ENCODE results near the gene UGT1A4.

The UGT1A4 gene

GRCh38 chr2:233807966-233808935 lies 89.7 kb downstream of the UGT1A4 start:
- Histone ChIP-seq H3K9ac (ENCODE audit: low read depth, low read length) (no peak overlapping the region), H3K36me3 (ENCODE audit: insufficient read depth, low read depth, low read length) (no peaks in the 10 kb centered on the region)

DNA sequence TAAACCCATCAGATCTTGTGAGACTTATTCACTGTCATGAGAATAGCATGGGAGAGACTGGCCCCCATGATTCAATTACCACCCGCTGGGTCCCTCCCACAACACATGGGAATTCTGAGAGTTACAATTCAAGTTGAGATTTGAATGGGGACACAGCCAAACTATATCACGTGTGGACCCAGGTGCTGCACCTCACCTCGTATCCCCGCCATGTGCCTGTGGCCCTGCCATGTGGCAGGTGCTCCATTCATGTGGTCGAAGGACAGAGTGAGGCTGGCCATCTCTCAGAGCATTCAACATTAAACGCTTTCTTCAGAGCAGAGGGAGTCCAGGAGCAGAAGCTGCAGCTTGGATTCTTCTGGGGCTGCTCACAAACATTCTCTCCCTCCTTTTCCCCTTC lies 91.8 kb downstream of the UGT1A4 start:
- H3K4me1 ChIP-seq (ENCODE audit: insufficient read depth, low read length), result no peaks in the 10 kb centered on the region
- no peaks in the 10 kb centered on the region for H3K9me3 ChIP-seq (ENCODE audit: insufficient read depth, low read depth, low read length)
- H3K9ac ChIP-seq (ENCODE audit: low read depth, low read length), result no peak overlapping the region
- H3K27me3 ChIP-seq (ENCODE audit: insufficient read depth, low read length), result no peaks in the 10 kb centered on the region
- H3K36me3 ChIP-seq (ENCODE audit: insufficient read depth, low read depth, low read length), result no peaks in the 10 kb centered on the region
- no peak overlapping the region for H3K4me3 ChIP-seq (ENCODE audit: low read length)
- no peak overlapping the region for H3K27ac ChIP-seq (ENCODE audit: low read length)

More at GRCh38 chr2:233807966-233808935, 89.7 kb downstream of the UGT1A4 start:
- Histone ChIP-seq H3K27ac (ENCODE audit: low read length) (no peak overlapping the region), H3K4me1 (ENCODE audit: insufficient read depth, low read length) (no peaks in the 10 kb centered on the region), H3K27me3 (ENCODE audit: insufficient read depth, low read length) (no peaks in the 10 kb centered on the region), H3K4me3 (ENCODE audit: low read length) (no peak overlapping the region), H3K9me3 (ENCODE audit: insufficient read depth, low read depth, low read length) (no peaks in the 10 kb centered on the region)

- Histone ChIP-seq H3K9ac (ENCODE audit: low read depth, low read length) (no peak overlapping the region), H3K4me3 (ENCODE audit: low read length) (no peak overlapping the region), H3K9me3 (ENCODE audit: insufficient read depth, low read depth, low read length) (no peaks in the 10 kb centered on the region), H3K4me1 (ENCODE audit: insufficient read depth, low read length) (no peaks in the 10 kb centered on the region), H3K27me3 (ENCODE audit: insufficient read depth, low read length) (no peaks in the 10 kb centered on the region), H3K36me3 (ENCODE audit: insufficient read depth, low read depth, low read length) (no peaks in the 10 kb centered on the region), H3K27ac (ENCODE audit: low read length) (no peak overlapping the region)
Measured at GRCh38 chr2:233811087-233811486, 92.6 kb downstream of the UGT1A4 start.

DNA sequence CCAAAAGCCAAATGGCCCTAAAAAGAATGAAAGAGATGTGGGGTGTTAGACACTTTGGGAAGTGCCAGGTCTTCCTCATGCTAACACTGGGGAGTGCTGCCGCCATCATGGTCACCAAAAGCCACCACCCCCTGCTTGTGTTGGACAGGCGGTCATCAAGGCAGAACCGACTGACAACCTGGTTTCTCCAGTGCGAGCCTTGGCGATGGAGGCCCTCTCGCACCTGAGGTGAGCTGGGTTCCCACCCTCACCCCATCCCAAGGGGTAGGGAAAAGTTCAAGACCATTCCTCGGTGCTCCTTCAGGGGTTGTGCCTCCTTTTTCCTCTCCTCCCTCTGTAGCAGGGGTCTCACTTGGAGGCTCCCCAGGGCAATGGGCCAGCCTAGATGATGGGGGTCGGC lies 93.2 kb downstream of the UGT1A4 start:
- Histone ChIP-seq H3K4me3 (ENCODE audit: low read length) (no peak overlapping the region), H3K9me3 (ENCODE audit: insufficient read depth, low read depth, low read length) (no peaks in the 10 kb centered on the region), H3K27me3 (ENCODE audit: insufficient read depth, low read length) (no peaks in the 10 kb centered on the region), H3K36me3 (ENCODE audit: insufficient read depth, low read depth, low read length) (no peaks in the 10 kb centered on the region), H3K9ac (ENCODE audit: low read depth, low read length) (no peak overlapping the region), H3K4me1 (ENCODE audit: insufficient read depth, low read length) (no peaks in the 10 kb centered on the region), H3K27ac (ENCODE audit: low read length) (no peak overlapping the region)

DNA sequence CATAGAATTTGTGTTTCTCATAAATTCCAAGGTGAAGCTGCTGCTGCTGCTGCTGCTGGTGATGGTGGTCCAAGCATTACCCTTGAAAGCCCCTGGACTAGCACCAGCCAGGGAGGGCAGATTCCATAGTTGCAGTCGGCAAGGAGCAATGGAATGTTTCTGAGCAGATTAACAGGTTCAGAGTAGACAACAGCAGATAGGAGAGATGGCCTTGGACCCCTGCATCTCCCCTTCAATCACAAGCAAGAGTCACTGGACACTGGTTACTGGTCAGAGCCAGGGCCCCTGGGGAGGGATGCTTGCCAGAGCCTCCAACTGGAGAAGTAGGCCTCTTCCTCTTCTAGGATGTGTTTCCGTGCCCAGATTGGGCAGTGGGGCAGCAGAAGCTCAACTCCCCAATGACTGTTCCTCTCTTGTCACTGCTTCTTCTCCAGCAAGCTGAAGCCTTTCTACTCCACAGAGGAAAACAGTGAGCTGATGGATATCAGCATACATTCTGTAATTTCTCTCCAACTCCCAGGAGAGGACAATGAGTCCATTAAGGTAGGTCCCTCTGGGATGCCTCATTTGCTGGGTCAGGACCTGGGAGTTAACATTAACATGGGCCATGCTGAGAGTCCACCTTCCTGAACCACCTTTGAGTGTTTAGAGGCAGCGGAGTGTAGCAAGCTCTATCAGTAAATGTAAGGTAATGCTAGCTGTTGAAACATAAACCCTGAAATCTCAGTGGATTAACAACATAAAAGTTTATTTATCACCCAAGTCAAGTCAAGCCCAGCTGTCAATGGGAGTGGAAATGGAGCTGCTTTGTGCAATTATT lies 94.9 kb downstream of the UGT1A4 start:
- no peaks in the 10 kb centered on the region for H3K9me3 ChIP-seq (ENCODE audit: insufficient read depth, low read depth, low read length)
- H3K4me1 ChIP-seq (ENCODE audit: insufficient read depth, low read length), result no peaks in the 10 kb centered on the region
- no peak overlapping the region for H3K4me3 ChIP-seq (ENCODE audit: low read length)
- H3K9ac ChIP-seq (ENCODE audit: low read depth, low read length), result no peak overlapping the region
- H3K27ac ChIP-seq (ENCODE audit: low read length), result no peak overlapping the region
- H3K27me3 ChIP-seq (ENCODE audit: insufficient read depth, low read length), result no peaks in the 10 kb centered on the region
- H3K36me3 ChIP-seq (ENCODE audit: insufficient read depth, low read depth, low read length), result no peaks in the 10 kb centered on the region

GRCh38 chr2:233814056-233814835 lies 95.7 kb downstream of the UGT1A4 start:
- H3K9ac ChIP-seq (ENCODE audit: low read depth, low read length), result no peak overlapping the region
- H3K4me3 ChIP-seq (ENCODE audit: low read length), result no peak overlapping the region
- no peak overlapping the region for H3K27ac ChIP-seq (ENCODE audit: low read length)
- no peaks in the 10 kb centered on the region for H3K27me3 ChIP-seq (ENCODE audit: insufficient read depth, low read length)
- no peaks in the 10 kb centered on the region for H3K9me3 ChIP-seq (ENCODE audit: insufficient read depth, low read depth, low read length)
- no peaks in the 10 kb centered on the region for H3K4me1 ChIP-seq (ENCODE audit: insufficient read depth, low read length)
- no peaks in the 10 kb centered on the region for H3K36me3 ChIP-seq (ENCODE audit: insufficient read depth, low read depth, low read length)

DNA sequence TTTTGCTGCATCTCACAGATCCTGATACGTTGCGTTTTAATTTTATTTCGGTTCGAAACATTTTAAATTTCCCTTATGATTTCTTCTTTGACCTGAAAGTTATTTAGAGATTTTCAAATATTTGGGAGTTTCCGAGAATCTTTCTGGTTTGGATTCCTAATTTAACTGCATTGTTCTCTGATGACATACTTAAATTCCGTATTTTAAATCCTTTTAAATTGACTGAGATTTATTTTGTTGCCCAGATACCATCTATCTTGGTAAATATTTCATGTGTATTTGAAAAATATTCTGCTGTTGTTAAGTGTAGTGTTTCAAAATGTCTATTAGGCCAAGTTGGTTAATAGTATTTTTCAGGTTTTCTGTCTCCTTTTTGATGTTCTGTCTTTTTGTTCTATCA lies 97.3 kb downstream of the UGT1A4 start:
- Histone ChIP-seq H3K36me3 (ENCODE audit: insufficient read depth, low read depth, low read length) (no peaks in the 10 kb centered on the region), H3K27ac (ENCODE audit: low read length) (no peak overlapping the region), H3K9ac (ENCODE audit: low read depth, low read length) (no peak overlapping the region), H3K4me1 (ENCODE audit: insufficient read depth, low read length) (no peaks in the 10 kb centered on the region), H3K4me3 (ENCODE audit: low read length) (no peak overlapping the region), H3K9me3 (ENCODE audit: insufficient read depth, low read depth, low read length) (no peaks in the 10 kb centered on the region), H3K27me3 (ENCODE audit: insufficient read depth, low read length) (no peaks in the 10 kb centered on the region)

- Histone ChIP-seq H3K36me3 (ENCODE audit: insufficient read depth, low read depth, low read length) (no peaks in the 10 kb centered on the region), H3K4me1 (ENCODE audit: insufficient read depth, low read length) (no peaks in the 10 kb centered on the region), H3K27ac (ENCODE audit: low read length) (no peak overlapping the region), H3K27me3 (ENCODE audit: insufficient read depth, low read length) (no peaks in the 10 kb centered on the region), H3K4me3 (ENCODE audit: low read length) (no peak overlapping the region), H3K9me3 (ENCODE audit: insufficient read depth, low read depth, low read length) (no peaks in the 10 kb centered on the region), H3K9ac (ENCODE audit: low read depth, low read length) (no peak overlapping the region)
Measured at GRCh38 chr2:233816334-233816733, 97.8 kb downstream of the UGT1A4 start.

DNA sequence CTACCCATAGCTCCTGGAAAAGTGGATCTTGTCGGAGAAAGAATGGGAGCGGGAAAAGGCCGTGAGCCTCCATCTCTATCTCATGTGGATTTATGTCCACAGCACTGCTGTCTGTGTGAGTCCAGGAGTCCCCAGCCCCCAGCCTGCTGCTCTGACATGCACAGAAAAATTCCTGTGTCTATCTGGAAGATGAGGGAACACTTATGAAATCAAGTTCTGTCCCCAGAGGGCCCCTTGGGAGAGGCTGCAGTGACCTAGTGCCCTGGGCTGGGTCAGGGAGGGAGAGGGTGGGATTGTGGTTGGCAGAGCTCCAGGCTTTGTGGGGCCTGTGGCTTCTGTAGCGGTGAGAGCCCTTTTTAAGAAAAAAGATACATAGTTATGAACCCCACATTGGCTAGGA lies 98.2 kb downstream of the UGT1A4 start:
- Histone ChIP-seq H3K9me3 (ENCODE audit: insufficient read depth, low read depth, low read length) (no peaks in the 10 kb centered on the region), H3K27ac (ENCODE audit: low read length) (no peak overlapping the region), H3K36me3 (ENCODE audit: insufficient read depth, low read depth, low read length) (no peaks in the 10 kb centered on the region), H3K27me3 (ENCODE audit: insufficient read depth, low read length) (no peaks in the 10 kb centered on the region), H3K4me1 (ENCODE audit: insufficient read depth, low read length) (no peaks in the 10 kb centered on the region), H3K9ac (ENCODE audit: low read depth, low read length) (no peak overlapping the region), H3K4me3 (ENCODE audit: low read length) (no peak overlapping the region)

DNA sequence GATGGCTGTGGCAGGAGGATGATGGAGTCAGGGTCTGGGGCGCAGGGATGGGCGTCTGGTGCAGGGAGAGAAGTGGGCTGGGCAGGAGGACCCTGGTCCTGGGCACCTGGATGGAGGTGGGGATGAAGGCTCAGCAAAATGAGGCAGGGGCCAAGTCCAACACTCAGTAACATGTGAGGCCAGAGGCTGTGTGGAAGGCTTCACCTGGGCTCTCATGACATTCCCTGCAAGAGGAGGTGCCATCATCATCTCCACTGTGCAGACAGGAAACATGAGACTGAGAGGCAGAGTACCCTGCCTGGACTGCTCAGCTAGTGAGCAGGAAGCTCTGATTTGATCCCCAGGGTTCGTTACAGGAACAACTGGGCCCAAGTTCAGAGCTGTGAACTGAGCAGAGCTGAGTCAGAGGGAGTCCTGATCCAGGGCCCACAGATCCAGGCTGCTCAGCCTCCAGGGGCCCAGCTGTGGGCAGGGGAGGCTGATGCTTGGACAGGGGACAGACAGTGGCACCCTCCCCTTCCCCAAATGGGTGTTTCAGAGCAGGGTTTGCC lies 98.9 kb downstream of the UGT1A4 start:
- no peak overlapping the region for H3K9ac ChIP-seq (ENCODE audit: low read depth, low read length)
- no peaks in the 10 kb centered on the region for H3K36me3 ChIP-seq (ENCODE audit: insufficient read depth, low read depth, low read length)
- H3K9me3 ChIP-seq (ENCODE audit: insufficient read depth, low read depth, low read length), result no peaks in the 10 kb centered on the region
- H3K27me3 ChIP-seq (ENCODE audit: insufficient read depth, low read length), result no peaks in the 10 kb centered on the region
- H3K27ac ChIP-seq (ENCODE audit: low read length), result no peak overlapping the region
- H3K4me3 ChIP-seq (ENCODE audit: low read length), result no peak overlapping the region
- no peaks in the 10 kb centered on the region for H3K4me1 ChIP-seq (ENCODE audit: insufficient read depth, low read length)

GRCh38 chr2:233817995-233818638 lies 99.6 kb downstream of the UGT1A4 start:
- H3K9ac ChIP-seq (ENCODE audit: low read depth, low read length), result no peak overlapping the region
- no peaks in the 10 kb centered on the region for H3K9me3 ChIP-seq (ENCODE audit: insufficient read depth, low read depth, low read length)
- no peaks in the 10 kb centered on the region for H3K36me3 ChIP-seq (ENCODE audit: insufficient read depth, low read depth, low read length)
- H3K4me1 ChIP-seq (ENCODE audit: insufficient read depth, low read length), result no peaks in the 10 kb centered on the region
- no peak overlapping the region for H3K27ac ChIP-seq (ENCODE audit: low read length)
- H3K4me3 ChIP-seq (ENCODE audit: low read length), result no peak overlapping the region
- no peaks in the 10 kb centered on the region for H3K27me3 ChIP-seq (ENCODE audit: insufficient read depth, low read length)
